NCI-H2196 treated with DMSO at 0.1 percent for 48 hours (cell line): ENCODE results near the gene ZNF74.
A peak's percentile ranks its signal among the peaks of the same experiment; 100 is the strongest.

ENCODE experiments used
- DNase-seq: peaks from one replicate; lab custom pipeline; 2025; ENCODE audit not compliant: unreplicated experiment; lab: John Stamatoyannopoulos, UW

Gene ZNF74

DNA sequence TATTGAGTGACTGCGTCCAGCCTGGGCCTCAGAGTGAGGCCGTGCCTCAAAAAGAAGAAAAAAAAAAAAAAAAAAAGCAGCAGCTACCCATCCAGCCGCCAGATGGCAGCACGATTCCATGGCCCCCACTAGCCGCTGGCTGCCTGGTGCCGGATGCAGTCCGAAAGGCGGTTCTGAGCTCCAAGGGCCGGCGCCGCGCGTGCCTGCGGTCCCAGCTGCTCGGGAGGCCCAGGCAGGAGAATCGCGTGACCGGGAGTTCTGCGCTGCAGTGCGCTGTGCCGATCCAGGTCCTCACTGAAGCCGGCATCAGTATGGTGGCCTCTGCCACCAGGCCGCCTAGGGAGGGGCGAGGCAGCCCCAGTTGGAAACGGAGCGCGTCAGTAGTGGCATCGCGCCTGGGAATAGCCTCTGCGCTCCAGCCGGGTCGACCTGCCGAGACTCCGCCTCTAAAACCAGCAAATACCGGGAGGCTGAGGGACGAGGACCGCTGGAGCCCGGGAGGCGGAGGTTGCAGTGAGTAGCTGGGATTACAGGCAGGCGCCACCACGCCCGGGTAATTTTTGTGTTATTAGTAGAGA, 24.3 kb downstream of the ZNF74 start:
- peak; percentile 50 for DNase-seq

DNA sequence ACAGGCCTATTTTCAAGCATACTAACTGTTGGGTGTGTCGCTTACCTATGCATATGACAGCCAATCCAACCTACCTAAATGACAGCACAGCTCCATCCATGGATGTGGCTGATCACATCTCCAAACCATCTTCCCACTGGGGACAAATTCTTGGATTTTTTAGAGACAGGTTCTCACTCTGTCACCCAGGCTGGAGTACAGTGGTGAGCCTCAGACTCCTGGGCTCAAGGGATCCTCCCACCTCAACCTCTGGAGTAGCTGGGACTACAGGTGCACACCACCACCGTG, 25.7 kb downstream of the ZNF74 start:
- no peak for DNase-seq

GRCh38 chr22:20420157-20420842, 26.3 kb downstream of the ZNF74 start:
- DNase-seq = no peak

DNA sequence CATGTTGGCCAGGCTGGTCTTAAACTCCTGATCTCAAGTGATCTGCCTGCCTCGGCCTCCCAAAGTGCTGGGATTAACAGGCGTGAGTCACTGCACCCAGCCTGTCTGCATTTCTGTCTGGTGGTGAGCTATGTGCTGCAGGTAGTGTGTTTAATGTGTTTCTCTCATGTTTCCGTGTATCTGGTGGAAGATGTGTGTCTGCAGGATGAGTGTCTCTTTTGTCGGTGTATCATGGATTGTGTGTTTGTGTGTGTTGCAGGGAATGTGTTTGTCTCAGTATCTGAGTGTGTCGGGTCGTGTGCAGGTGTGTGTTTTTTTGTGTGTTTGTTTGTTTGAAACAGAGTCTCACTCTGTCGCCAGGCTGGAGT, 27.5 kb downstream of the ZNF74 start:
- DNase-seq = no peak

DNA sequence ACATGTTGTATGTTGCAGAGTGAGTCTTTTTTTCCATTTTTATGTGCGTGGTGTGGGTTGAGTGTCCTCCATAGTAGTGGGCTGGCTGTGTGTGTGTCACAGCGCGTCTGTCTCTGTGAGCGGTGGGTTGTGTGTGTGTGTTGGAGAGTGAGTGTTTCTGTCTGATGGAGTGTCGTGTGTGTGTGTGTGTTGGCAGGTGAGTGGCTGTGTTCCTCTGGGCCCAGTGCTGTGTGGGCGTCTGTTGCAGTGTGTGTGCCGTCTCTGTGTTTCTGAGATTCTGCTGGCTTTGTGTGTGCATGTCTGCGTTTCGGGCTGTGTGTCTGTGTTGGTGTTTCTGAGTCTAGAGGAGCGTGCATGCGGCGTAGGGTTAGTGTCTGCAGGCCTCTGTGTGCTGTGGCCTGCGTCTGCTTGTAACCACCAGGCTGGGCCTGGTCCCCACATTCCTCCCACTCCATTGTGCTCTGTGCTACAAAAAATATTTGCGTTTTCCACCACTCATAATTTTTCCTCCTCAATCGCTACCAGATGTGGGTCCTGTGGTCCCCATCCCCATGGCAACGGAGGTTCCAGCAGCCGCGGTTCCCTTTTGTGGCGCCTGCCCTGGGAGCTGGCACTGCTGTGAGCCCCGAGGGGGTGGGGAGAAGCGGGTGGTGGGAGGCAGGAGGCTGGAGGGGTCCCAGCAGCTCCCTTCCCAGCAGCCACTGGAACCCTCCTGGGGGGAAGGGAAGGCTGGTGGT, 28.5 kb downstream of the ZNF74 start:
- DNase-seq = no peak

DNA sequence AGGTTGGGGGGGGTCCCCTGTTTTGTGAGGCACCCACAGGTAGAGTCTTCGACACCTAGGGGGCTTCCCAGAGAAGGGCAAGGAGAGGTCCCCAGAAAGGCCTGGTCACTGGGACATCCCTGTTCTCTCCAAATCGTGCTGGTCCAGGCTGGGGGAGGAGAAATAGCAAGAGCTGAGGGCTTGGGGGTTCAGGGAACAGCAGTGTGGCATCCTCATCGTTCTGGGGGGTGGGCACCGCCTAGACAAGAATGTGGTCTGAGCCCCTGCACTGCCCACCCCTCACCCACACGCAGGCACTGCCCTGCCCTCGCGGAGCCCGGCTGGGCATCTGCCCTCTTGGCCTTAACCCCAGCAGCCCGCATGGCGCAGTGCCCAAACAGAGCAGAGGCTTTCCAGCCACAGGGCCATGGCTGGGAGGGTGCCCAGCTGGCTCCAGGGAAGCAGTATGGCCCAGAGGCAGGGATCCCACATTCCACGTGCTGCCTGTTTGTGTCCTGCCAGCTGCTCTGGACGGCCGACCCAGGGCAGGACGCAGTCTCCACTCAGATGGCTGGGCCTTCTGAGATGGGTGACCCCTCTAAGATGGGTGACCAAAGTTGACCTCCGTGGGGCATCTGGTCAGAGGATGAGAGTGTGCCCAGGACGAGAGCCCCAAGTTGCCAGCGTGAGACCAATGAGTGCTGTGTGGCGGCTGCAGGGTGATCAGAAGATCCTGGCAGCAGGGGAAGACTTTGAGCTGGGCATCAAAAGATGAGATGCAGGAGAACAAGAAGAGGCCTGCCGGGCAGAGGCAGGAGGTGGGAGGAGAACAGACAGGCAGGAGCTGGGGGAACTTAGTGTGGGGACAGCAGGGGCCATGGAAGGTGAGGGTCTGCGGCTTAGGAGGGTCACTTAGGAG, 29.3 kb downstream of the ZNF74 start:
- DNase-seq = no peak

DNA sequence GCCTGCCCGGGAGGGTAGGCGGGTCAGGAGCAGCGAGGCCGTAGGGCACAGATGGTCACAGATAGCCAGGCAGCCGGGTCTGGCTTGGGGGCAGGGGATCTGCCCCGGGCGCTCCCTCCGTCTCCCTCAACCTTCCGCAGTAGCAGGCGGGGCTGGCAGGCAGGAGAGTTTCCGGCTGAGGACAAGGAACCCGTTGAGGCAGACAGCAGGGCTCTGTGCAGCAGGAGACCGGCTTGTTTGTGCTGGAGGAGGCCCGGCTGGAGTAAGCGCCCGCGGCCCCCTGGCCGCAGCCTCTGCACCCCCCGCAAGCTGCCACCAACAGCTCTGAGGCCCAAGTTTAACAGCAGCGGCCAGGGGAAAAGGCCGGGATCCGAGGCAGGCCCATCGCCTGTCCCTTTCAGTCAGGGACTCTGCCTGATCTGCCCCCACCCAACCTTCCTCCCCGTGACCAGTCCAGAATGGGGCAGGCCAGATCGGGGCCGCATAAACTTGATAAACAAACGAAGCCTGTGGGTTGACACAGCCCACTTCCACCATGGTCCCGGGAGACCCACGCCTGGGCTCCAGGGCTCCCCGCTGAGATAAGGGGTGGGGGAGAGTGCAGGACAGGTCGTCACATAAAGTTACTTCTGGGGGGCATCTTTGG, 30.1 kb downstream of the ZNF74 start:
- no peak for DNase-seq

GRCh38 chr22:20424568-20424931, 30.6 kb downstream of the ZNF74 start:
- no peak for DNase-seq

- no peak for DNase-seq
Measured at GRCh38 chr22:20424932-20425565, 31.1 kb downstream of the ZNF74 start.

DNA sequence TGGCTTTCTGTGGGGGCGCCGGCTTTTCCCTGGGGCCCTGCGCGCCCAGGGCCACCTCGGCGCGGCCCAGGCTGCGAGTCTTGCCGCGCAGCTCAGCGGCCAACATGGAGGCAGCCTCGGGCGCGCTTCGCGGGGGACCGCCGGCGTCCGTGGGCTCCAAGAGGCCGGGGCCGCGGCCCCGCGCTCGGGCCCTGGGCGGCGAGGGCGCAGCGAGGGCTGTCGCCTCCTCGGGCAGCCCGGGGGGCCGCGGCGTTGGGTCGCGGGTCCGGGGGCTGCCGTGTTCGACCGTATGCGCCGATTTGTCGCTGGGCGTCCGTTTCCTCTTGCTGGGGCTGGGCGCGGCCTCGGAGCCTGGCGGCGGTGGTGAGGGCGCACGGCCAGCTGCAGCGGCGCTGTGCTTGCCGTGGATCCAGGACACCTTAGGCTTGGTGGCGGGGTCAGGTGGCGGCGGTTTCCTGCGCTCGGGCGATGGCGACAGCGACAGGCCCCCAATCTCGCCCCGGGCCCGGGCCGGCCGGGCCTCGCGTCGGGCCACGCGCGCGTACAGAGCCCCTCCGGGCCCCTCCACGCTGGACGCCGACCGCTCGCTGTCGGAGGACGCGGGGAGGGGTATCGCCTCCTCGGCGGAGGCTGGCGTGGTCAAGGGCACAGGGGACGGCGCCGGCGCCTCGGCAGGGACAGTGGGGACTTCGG, 31.8 kb downstream of the ZNF74 start:
- DNase-seq = no peak

GRCh38 chr22:20426259-20426615, 32.3 kb downstream of the ZNF74 start:
- DNase-seq = no peak

- DNase-seq = no peak
Measured at GRCh38 chr22:20427104-20427944, 33.4 kb downstream of the ZNF74 start.

GRCh38 chr22:20427945-20428417, 34.0 kb downstream of the ZNF74 start:
- DNase-seq = no peak

GRCh38 chr22:20428496-20429253, 34.7 kb downstream of the ZNF74 start:
- DNase-seq = no peak

GRCh38 chr22:20429254-20430100, 35.5 kb downstream of the ZNF74 start:
- no peak for DNase-seq

DNA sequence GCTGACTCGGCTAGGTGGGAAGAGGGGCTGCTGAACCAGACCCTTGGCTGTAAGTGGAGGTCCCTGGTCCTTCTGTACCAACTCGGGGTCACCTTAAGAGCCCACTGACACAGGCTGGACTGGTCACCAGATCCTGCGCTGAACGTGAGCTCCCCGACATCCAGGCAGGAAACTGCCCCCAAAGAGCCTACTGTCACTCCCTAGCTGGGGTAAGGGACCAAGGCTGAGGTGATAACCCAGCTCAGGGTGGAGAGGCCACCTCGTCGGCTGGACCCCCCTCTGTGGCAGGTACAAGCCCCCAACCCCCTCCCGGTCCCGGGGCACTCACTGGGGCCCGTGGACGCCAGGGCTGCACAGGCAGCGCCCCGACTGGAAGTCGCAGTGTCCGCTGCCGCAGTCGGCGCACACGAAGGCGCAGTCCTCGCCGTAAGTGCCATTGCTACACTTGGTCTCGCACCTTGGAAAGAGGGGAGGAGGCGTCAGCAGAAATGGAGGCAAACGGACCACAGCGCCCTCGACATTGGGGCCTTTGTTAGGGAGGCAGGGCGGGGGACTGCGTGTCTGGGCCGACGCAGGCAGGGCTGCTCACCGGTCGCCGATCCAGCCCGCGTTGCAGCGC, 36.3 kb downstream of the ZNF74 start:
- no peak for DNase-seq
